HG02970 (cell line): ENCODE results near the gene MTA3.

ENCODE experiments used
- ATAC-seq: cut with Tn5 transposase; IDR thresholded peaks from one replicate; pipeline ENCODE4 v1.9.1; 2021; ENCODE audit warnings: mild to moderate bottlenecking, moderate library complexity, moderate number of reproducible peaks; ENCODE audit not compliant: unreplicated experiment, low FRiP score

The MTA3 gene

GRCh38 chr2:42794271-42795046 is 226.0 kb downstream of the MTA3 start:
- no peak for ATAC-seq

- no peak for ATAC-seq
Observed at GRCh38 chr2:42795275-42795674, 226.8 kb downstream of the MTA3 start.

GRCh38 chr2:42795841-42796301 is 227.4 kb downstream of the MTA3 start:
- ATAC-seq: no peak

GRCh38 chr2:42796427-42797248 is 228.2 kb downstream of the MTA3 start:
- ATAC-seq: no peak

- no peak for ATAC-seq
Observed at GRCh38 chr2:42797281-42797680, 228.8 kb downstream of the MTA3 start.

GRCh38 chr2:42799881-42800280 is 231.4 kb downstream of the MTA3 start:
- no peak for ATAC-seq

- ATAC-seq: no peak
Observed at GRCh38 chr2:42800461-42800962, 232.1 kb downstream of the MTA3 start.

GRCh38 chr2:42800981-42801380 is 232.5 kb downstream of the MTA3 start:
- no peak for ATAC-seq

GRCh38 chr2:42801381-42801780 is 232.9 kb downstream of the MTA3 start:
- ATAC-seq: no peak

- no peak for ATAC-seq
Observed at GRCh38 chr2:42802150-42802549, 233.7 kb downstream of the MTA3 start.

- ATAC-seq: no peak
Observed at GRCh38 chr2:42804338-42804737, 235.9 kb downstream of the MTA3 start.

- ATAC-seq: no peak
Observed at GRCh38 chr2:42804891-42805290, 236.5 kb downstream of the MTA3 start.
